Measurements from ENCODE around the gene PHKA1. TPM values are rescaled to one million over a fixed set of nuclear protein-coding genes. Genes with fewer than 3 reads are reported as not detected.
"Not testable (repeated sequence)": the region's sequence is repeated elsewhere in the genome, so short reads cannot be mapped to it uniquely, and the experiment has no call there.

The PHKA1 gene
- total and polyA plus RNA-seq, 2 donors (not counting 1 experiment from before 2014, with no cell fraction given), result 2.0 to 9.1 TPM

DNA sequence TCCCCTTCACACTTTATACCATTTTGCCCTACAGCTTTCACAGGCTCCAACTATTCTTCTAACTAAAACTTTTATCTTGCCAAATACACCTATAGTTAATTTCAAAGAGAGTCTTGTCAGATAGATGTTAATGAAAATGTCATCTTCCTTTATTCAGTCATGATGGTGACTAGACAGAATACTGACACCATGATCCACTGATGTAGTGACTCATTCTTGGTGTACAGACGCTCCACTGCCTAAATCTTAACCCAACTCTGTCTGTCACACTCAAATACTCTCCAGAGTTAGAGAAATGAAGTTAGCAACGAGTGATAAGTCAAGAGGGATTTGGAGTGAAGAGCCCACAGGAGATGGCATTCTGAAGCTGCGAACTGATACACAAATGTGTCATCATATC is 109.4 kb downstream of the PHKA1 start:
- H3K4me2 ChIP-seq (ENCODE audit: extremely low read depth, insufficient read depth, low read length), result no peak overlapping the region
- no peaks in the 10 kb centered on the region for H3K79me2 ChIP-seq (ENCODE audit: control insufficient read depth, insufficient read depth, low read length)
- no peak overlapping the region for H2AFZ ChIP-seq (ENCODE audit: low read length)
- no peaks in the 10 kb centered on the region for H4K20me1 ChIP-seq (ENCODE audit: control insufficient read depth, extremely low read depth, insufficient read depth, low read length)
- no peak overlapping the region for H3K4me3 ChIP-seq (replicated peaks in 1 of 4; ENCODE audit: control extremely low read depth in 1 of 4, insufficient read depth in 1 of 4, low read depth in 3 of 4, low read length in 4 of 4)
- H3K9ac ChIP-seq (ENCODE audit: insufficient read depth, low read length), result no peak overlapping the region
- TF ChIP-seq, protein P1, sequence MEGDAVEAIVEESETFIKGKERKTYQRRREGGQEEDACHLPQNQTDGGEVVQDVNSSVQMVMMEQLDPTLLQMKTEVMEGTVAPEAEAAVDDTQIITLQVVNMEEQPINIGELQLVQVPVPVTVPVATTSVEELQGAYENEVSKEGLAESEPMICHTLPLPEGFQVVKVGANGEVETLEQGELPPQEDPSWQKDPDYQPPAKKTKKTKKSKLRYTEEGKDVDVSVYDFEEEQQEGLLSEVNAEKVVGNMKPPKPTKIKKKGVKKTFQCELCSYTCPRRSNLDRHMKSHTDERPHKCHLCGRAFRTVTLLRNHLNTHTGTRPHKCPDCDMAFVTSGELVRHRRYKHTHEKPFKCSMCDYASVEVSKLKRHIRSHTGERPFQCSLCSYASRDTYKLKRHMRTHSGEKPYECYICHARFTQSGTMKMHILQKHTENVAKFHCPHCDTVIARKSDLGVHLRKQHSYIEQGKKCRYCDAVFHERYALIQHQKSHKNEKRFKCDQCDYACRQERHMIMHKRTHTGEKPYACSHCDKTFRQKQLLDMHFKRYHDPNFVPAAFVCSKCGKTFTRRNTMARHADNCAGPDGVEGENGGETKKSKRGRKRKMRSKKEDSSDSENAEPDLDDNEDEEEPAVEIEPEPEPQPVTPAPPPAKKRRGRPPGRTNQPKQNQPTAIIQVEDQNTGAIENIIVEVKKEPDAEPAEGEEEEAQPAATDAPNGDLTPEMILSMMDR (conservative IDR thresholded peaks at IDR 0.05 in 1 of 2, IDR thresholded peaks at IDR 0.05 in 1 of 2; ENCODE audit: low read depth in 1 of 2, low read length in 2 of 2), result no peak
- TF ChIP-seq EZH2 (IDR thresholded peaks at IDR 0.05; ENCODE audit: low read length, missing control alignments), result no peak
- no peaks in the 10 kb centered on the region for H3K9me3 ChIP-seq (ENCODE audit: control insufficient read depth, insufficient read depth, low read depth, low read length)
- no peak for DNase-seq (ENCODE audit: low read depth in 2 of 2)
- H3K36me3 ChIP-seq (ENCODE audit: control insufficient read depth, insufficient read depth, low read length), result no peaks in the 10 kb centered on the region
- H3K4me1 ChIP-seq (ENCODE audit: control insufficient read depth, extremely low read depth, insufficient read depth, low read length), result no peaks in the 10 kb centered on the region
- no peak overlapping the region for H3K27ac ChIP-seq (ENCODE audit: insufficient read depth, low read length)
- no peaks in the 10 kb centered on the region for H3K27me3 ChIP-seq (ENCODE audit: control insufficient read depth, insufficient read depth, low read length)

DNA sequence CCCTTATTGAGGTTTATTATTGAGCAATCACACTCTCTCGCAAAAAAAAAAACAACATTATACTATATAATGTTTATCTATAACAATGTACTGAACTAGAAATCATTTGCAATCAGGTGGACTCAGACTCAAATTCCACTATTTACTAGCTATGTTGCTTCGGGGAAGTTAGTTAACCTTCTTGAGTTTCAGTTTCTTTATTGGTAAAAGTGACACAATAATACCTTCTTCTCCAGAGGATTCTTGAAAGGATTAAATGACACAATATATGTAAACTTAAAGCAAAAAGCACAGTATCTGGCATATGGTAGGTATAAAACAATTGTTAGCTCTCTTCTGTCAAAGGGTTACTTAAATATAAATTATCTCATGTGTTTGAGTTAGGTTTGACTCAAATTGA is 110.0 kb downstream of the PHKA1 start:
- no peaks in the 10 kb centered on the region for H3K4me1 ChIP-seq (ENCODE audit: control insufficient read depth, extremely low read depth, insufficient read depth, low read length)
- no peak for TF ChIP-seq EZH2 (IDR thresholded peaks at IDR 0.05; ENCODE audit: low read length, missing control alignments)
- TF ChIP-seq, protein P1 (conservative IDR thresholded peaks at IDR 0.05 in 1 of 2, IDR thresholded peaks at IDR 0.05 in 1 of 2; ENCODE audit: low read depth in 1 of 2, low read length in 2 of 2), result no peak
- no peak overlapping the region for H2AFZ ChIP-seq (ENCODE audit: low read length)
- H3K27me3 ChIP-seq (ENCODE audit: control insufficient read depth, insufficient read depth, low read length), result no peaks in the 10 kb centered on the region
- H3K9me3 ChIP-seq (ENCODE audit: control insufficient read depth, insufficient read depth, low read depth, low read length), result no peaks in the 10 kb centered on the region
- no peaks in the 10 kb centered on the region for H3K79me2 ChIP-seq (ENCODE audit: control insufficient read depth, insufficient read depth, low read length)
- no peak overlapping the region for H3K27ac ChIP-seq (ENCODE audit: insufficient read depth, low read length)
- H3K4me3 ChIP-seq (replicated peaks in 1 of 4; ENCODE audit: control extremely low read depth in 1 of 4, insufficient read depth in 1 of 4, low read depth in 3 of 4, low read length in 4 of 4), result no peak overlapping the region
- H4K20me1 ChIP-seq (ENCODE audit: control insufficient read depth, extremely low read depth, insufficient read depth, low read length), result no peaks in the 10 kb centered on the region
- no peak overlapping the region for H3K4me2 ChIP-seq (ENCODE audit: extremely low read depth, insufficient read depth, low read length)
- no peak overlapping the region for H3K9ac ChIP-seq (ENCODE audit: insufficient read depth, low read length)
- DNase-seq (ENCODE audit: low read depth in 2 of 2), result no peak
- no peaks in the 10 kb centered on the region for H3K36me3 ChIP-seq (ENCODE audit: control insufficient read depth, insufficient read depth, low read length)

- H3K4me2 ChIP-seq (ENCODE audit: extremely low read depth, insufficient read depth, low read length); H4K20me1 ChIP-seq (ENCODE audit: control insufficient read depth, extremely low read depth, insufficient read depth, low read length); H3K4me1 ChIP-seq (ENCODE audit: control insufficient read depth, extremely low read depth, insufficient read depth, low read length): not testable (repeated sequence)
These were observed 123.1 kb downstream of the PHKA1 start for GRCh38 chrX:72591038-72591437.

More at GRCh38 chrX:72591038-72591437, 123.1 kb downstream of the PHKA1 start:
- not testable (repeated sequence) for H2AFZ ChIP-seq (ENCODE audit: low read length); H3K4me3 ChIP-seq (replicated peaks in 1 of 4; ENCODE audit: control extremely low read depth in 1 of 4, insufficient read depth in 1 of 4, low read depth in 3 of 4, low read length in 4 of 4); H3K79me2 ChIP-seq (ENCODE audit: control insufficient read depth, insufficient read depth, low read length); H3K27me3 ChIP-seq (ENCODE audit: control insufficient read depth, insufficient read depth, low read length); H3K36me3 ChIP-seq (ENCODE audit: control insufficient read depth, insufficient read depth, low read length); H3K27ac ChIP-seq (ENCODE audit: insufficient read depth, low read length); DNase-seq (ENCODE audit: low read depth in 2 of 2); H3K9ac ChIP-seq (ENCODE audit: insufficient read depth, low read length); H3K9me3 ChIP-seq (ENCODE audit: control insufficient read depth, insufficient read depth, low read depth, low read length)

All from fibroblast of lung (primary cell).